ENCODE data around the gene RHBDD3.

DNA sequence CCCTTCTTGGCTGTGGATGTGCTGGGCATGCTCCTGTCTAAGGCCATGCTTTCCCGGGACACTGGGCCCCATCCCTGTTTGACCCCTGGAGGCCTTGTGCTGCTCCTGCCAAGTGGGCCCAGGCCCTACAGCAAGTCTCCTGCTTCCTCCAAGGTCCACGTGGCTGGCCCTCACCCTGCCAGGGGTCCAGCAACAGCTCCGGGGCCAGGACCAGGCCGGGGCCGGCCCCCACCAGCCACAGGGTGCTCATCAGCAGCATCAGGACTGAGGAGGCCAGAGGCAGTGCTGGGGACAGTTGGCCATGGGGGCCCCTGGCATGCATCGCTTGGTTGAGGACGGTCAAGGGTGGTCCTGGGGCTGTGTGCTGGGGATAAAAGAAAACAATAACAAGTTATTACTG is 2.5 kb downstream of the RHBDD3 start:
- no peak for TF ChIP-seq POLR2A (IDR thresholded peaks at IDR 0.05)
- TF ChIP-seq CTCF (IDR thresholded peaks at IDR 0.05 in 4 of 5, conservative IDR thresholded peaks at IDR 0.05 in 1 of 5), result no peak
